ENCODE measurements around the gene RALGPS1. TPM values are rescaled to one million over a fixed set of nuclear protein-coding genes. Genes with fewer than 3 reads are reported as not detected.

RALGPS1 gene
- total and polyA plus RNA-seq, 5 donors from 2014 or later: 1.8 to 10.3 (median 3.3) TPM

DNA sequence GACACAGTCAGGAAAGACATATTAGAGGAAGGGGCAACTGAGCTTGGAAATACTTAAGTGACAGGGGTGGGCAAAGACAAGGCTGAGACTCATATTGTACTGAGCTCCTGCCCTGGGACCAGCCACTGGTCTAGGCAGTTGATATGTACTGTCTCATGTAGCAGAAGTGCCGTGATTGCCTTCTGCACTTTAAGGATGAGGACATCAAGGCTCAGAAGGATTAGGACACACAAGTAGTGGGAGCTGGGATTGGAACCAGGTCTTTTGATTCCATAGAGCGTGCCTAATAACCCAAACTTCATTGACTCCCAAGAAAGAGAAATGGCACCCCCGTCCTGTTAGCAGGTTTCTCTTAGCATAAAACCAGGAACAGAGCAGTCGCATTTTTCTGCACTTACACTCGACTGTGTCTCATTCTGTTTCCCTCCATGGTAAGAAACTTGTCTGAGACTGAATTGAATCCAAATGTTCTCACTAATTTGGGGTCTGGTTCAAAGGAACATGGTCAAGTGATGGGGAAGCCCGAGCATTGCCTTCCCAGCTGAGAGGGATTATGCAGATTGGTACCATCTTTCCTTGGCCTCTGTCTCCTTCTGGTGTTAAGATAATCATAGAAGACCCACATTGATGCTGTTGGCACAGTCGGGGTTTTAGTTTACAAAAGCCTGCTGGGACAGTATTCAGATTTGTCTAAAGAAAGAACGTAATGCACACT, 137.5 kb downstream of the RALGPS1 start:
- ATAC-seq (ENCODE audit: low read depth in 2 of 2) (no peak), DNase-seq (no peak)
- peaks cover 6 to 16% (median 7%) of the 10 kb centered on the region in 4 donors for H3K4me1 Mint-ChIP-seq
- H3K36me3 Mint-ChIP-seq: peaks cover 9% of the 10 kb centered on the region
- peaks cover 2% of the 10 kb centered on the region for H3K36me3 ChIP-seq (ENCODE audit: control insufficient read depth, insufficient read depth, low read length)
- H3K27me3 Mint-ChIP-seq: no peaks in the 10 kb centered on the region
- H3K27ac ChIP-seq (ENCODE audit: insufficient read depth, low read length, poor library complexity, severe bottlenecking): no peak overlapping the region
- no peak overlapping the region for H3K27ac Mint-ChIP-seq
- no peaks in the 10 kb centered on the region for H3K27me3 ChIP-seq (ENCODE audit: control insufficient read depth, insufficient read depth, low read length)
- H3K4me3 Mint-ChIP-seq: no peak overlapping the region
- no peaks in the 10 kb centered on the region for H3K9me3 Mint-ChIP-seq
- H3K4me3 ChIP-seq (ENCODE audit: low read depth, low read length): no peak overlapping the region
- peaks cover 7% of the 10 kb centered on the region for H3K4me1 ChIP-seq (ENCODE audit: control insufficient read depth, insufficient read depth, low read length, poor library complexity, severe bottlenecking)
- no peaks in the 10 kb centered on the region for H3K9me3 ChIP-seq (ENCODE audit: control insufficient read depth in 2 of 2, low read length in 2 of 2)

DNA sequence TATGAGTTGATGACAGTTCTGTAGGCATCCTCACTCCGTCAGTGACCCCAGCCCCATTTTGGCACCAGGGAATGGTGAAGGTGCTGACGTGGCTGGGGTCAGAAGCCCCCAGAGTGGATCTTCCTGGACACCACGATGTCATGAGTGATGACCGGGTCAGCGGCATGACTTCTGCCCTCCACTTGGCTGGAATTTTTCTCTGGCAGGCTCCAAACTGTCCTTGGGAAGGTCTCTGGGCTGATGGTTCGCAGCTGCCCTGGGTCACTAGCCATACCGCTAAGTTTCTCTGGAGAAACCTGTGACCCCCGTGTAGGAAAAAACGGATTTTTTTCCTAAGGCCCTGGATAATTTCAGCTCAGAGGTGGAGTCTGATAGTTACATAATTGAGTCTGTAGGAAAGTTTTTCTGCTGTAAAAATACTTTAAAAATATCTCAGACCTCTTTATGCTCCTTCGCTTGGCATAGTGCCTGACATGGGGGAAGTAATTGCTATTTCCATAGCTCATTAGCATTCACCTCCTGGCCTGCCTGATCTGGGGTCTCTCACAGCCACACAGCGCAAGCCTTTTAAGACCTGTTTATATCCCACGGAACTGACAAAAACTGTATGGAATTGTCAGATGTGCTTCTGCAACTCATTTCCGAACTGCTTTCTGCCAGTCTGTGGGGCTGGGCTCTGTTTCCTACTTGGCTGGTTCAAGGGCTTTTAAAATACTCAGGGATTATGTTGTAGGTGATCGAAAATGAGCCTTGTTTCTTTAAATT, 138.7 kb downstream of the RALGPS1 start:
- DNase-seq (no peak), ATAC-seq (ENCODE audit: low read depth in 2 of 2) (no peak)
- peaks cover 2% of the 10 kb centered on the region for H3K36me3 ChIP-seq (ENCODE audit: control insufficient read depth, insufficient read depth, low read length)
- Mint-ChIP-seq H3K36me3 (peaks cover 10% of the 10 kb centered on the region), H3K27me3 (no peaks in the 10 kb centered on the region), H3K4me1 (peaks cover 6 to 10% (median 7%) of the 10 kb centered on the region in 4 donors), H3K27ac (no peak overlapping the region), H3K4me3 (no peak overlapping the region), H3K9me3 (no peaks in the 10 kb centered on the region)
- H3K27me3 ChIP-seq (ENCODE audit: control insufficient read depth, insufficient read depth, low read length): no peaks in the 10 kb centered on the region
- no peak overlapping the region for H3K4me3 ChIP-seq (ENCODE audit: low read depth, low read length)
- no peak overlapping the region for H3K27ac ChIP-seq (ENCODE audit: insufficient read depth, low read length, poor library complexity, severe bottlenecking)
- H3K9me3 ChIP-seq (ENCODE audit: control insufficient read depth in 2 of 2, low read length in 2 of 2): no peaks in the 10 kb centered on the region
- peaks cover 7% of the 10 kb centered on the region for H3K4me1 ChIP-seq (ENCODE audit: control insufficient read depth, insufficient read depth, low read length, poor library complexity, severe bottlenecking)

DNA sequence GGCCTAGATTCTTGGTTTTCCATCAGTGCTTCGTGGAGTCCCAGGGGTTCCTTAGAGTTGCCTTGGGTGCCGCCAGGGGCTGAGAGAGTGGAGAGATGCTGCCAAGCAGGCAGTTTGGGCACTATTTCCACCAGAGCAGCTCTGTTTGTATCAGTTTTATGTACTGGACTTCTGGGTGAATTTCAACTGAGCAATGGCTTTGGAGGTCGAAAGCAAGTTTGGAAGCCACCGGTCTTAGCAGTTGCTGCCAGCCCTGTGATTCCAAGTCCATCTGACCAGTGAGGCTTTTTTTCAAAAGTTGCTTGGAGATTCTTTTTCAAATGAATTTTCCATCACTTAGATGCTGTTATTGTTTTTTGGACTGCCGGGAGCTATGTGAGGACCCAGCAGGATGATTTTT, 139.4 kb downstream of the RALGPS1 start:
- H3K36me3 Mint-ChIP-seq: peaks cover 10% of the 10 kb centered on the region
- H3K9me3 Mint-ChIP-seq: no peaks in the 10 kb centered on the region
- Histone ChIP-seq H3K27ac (ENCODE audit: insufficient read depth, low read length, poor library complexity, severe bottlenecking) (no peak overlapping the region), H3K9me3 (ENCODE audit: control insufficient read depth in 2 of 2, low read length in 2 of 2) (no peaks in the 10 kb centered on the region), H3K4me3 (ENCODE audit: low read depth, low read length) (no peak overlapping the region), H3K4me1 (ENCODE audit: control insufficient read depth, insufficient read depth, low read length, poor library complexity, severe bottlenecking) (peaks cover 2% of the 10 kb centered on the region), H3K36me3 (ENCODE audit: control insufficient read depth, insufficient read depth, low read length) (peaks cover 2% of the 10 kb centered on the region), H3K27me3 (ENCODE audit: control insufficient read depth, insufficient read depth, low read length) (no peaks in the 10 kb centered on the region)
- DNase-seq (no peak), ATAC-seq (ENCODE audit: low read depth in 2 of 2) (no peak)
- H3K27me3 Mint-ChIP-seq: no peaks in the 10 kb centered on the region
- peaks cover 3 to 5% (median 4%) of the 10 kb centered on the region in 4 donors for H3K4me1 Mint-ChIP-seq
- H3K4me3 Mint-ChIP-seq: no peak overlapping the region
- no peak overlapping the region for H3K27ac Mint-ChIP-seq

- Mint-ChIP-seq H3K4me1 (peaks cover 0 to 2% (median 0%) of the 10 kb centered on the region in 4 donors), H3K4me3 (no peak overlapping the region), H3K27me3 (no peaks in the 10 kb centered on the region), H3K36me3 (peaks cover 10% of the 10 kb centered on the region), H3K9me3 (no peaks in the 10 kb centered on the region), H3K27ac (no peak overlapping the region)
- Histone ChIP-seq H3K4me3 (ENCODE audit: low read depth, low read length) (no peak overlapping the region), H3K9me3 (ENCODE audit: control insufficient read depth in 2 of 2, low read length in 2 of 2) (no peaks in the 10 kb centered on the region), H3K27me3 (ENCODE audit: control insufficient read depth, insufficient read depth, low read length) (no peaks in the 10 kb centered on the region), H3K27ac (ENCODE audit: insufficient read depth, low read length, poor library complexity, severe bottlenecking) (no peak overlapping the region), H3K36me3 (ENCODE audit: control insufficient read depth, insufficient read depth, low read length) (peaks cover 2% of the 10 kb centered on the region), H3K4me1 (ENCODE audit: control insufficient read depth, insufficient read depth, low read length, poor library complexity, severe bottlenecking) (no peaks in the 10 kb centered on the region)
- DNase-seq: no peak
- no peak for ATAC-seq (ENCODE audit: low read depth in 2 of 2)
These were observed 141.3 kb downstream of the RALGPS1 start for GRCh38 chr9:127055745-127056402.

DNA sequence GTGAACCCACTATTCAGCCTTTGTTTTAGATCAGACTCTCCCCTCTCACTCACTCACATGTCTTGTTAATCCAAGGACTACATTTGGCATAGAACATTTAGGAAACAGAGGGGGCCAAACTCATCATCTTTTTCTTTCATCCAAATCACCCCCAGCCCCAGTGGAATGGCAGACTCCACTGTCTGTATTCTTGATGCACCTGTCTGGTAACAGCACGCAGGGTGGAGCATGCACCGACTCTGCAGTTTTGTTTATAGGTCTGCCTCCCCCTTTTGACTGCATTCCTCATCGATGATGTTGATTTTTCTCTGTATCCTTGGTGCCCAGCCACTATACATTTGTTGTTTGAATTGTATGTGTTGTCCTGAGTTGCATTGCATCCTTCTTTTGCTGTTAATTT, 141.9 kb downstream of the RALGPS1 start:
- no peak for ATAC-seq (ENCODE audit: low read depth in 2 of 2)
- no peak overlapping the region for H3K27ac ChIP-seq (ENCODE audit: insufficient read depth, low read length, poor library complexity, severe bottlenecking)
- no peak for DNase-seq
- no peak overlapping the region for H3K4me3 Mint-ChIP-seq
- H3K4me3 ChIP-seq (ENCODE audit: low read depth, low read length): no peak overlapping the region
- H3K4me1 Mint-ChIP-seq: peaks cover 0 to 2% (median 0%) of the 10 kb centered on the region in 4 donors
- H3K27me3 Mint-ChIP-seq: no peaks in the 10 kb centered on the region
- H3K9me3 Mint-ChIP-seq: no peaks in the 10 kb centered on the region
- peaks cover 2% of the 10 kb centered on the region for H3K36me3 ChIP-seq (ENCODE audit: control insufficient read depth, insufficient read depth, low read length)
- no peak overlapping the region for H3K27ac Mint-ChIP-seq
- H3K36me3 Mint-ChIP-seq: peaks cover 12% of the 10 kb centered on the region
- H3K27me3 ChIP-seq (ENCODE audit: control insufficient read depth, insufficient read depth, low read length): no peaks in the 10 kb centered on the region
- H3K4me1 ChIP-seq (ENCODE audit: control insufficient read depth, insufficient read depth, low read length, poor library complexity, severe bottlenecking): no peaks in the 10 kb centered on the region
- H3K9me3 ChIP-seq (ENCODE audit: control insufficient read depth in 2 of 2, low read length in 2 of 2): no peaks in the 10 kb centered on the region

GRCh38 chr9:127058011-127058644, 143.5 kb downstream of the RALGPS1 start:
- no peaks in the 10 kb centered on the region for H3K9me3 ChIP-seq (ENCODE audit: control insufficient read depth in 2 of 2, low read length in 2 of 2)
- Mint-ChIP-seq H3K9me3 (no peaks in the 10 kb centered on the region), H3K36me3 (peaks cover 15% of the 10 kb centered on the region), H3K27ac (peak overlapping the region in 2 of 3 donors; percentile 3 to 33), H3K4me3 (no peak overlapping the region), H3K4me1 (peaks cover 0 to 2% (median 0%) of the 10 kb centered on the region in 4 donors), H3K27me3 (no peaks in the 10 kb centered on the region)
- no peak for DNase-seq
- H3K27ac ChIP-seq (ENCODE audit: insufficient read depth, low read length, poor library complexity, severe bottlenecking): no peak overlapping the region
- peaks cover 2% of the 10 kb centered on the region for H3K36me3 ChIP-seq (ENCODE audit: control insufficient read depth, insufficient read depth, low read length)
- ATAC-seq (ENCODE audit: low read depth in 2 of 2): no peak
- no peak overlapping the region for H3K4me3 ChIP-seq (ENCODE audit: low read depth, low read length)
- H3K27me3 ChIP-seq (ENCODE audit: control insufficient read depth, insufficient read depth, low read length): no peaks in the 10 kb centered on the region
- no peaks in the 10 kb centered on the region for H3K4me1 ChIP-seq (ENCODE audit: control insufficient read depth, insufficient read depth, low read length, poor library complexity, severe bottlenecking)

- no peak overlapping the region for H3K27ac ChIP-seq (ENCODE audit: insufficient read depth, low read length, poor library complexity, severe bottlenecking)
- H3K36me3 ChIP-seq (ENCODE audit: control insufficient read depth, insufficient read depth, low read length): no peaks in the 10 kb centered on the region
- no peak overlapping the region for H3K4me3 ChIP-seq (ENCODE audit: low read depth, low read length)
- ATAC-seq (ENCODE audit: low read depth in 2 of 2): no peak
- Mint-ChIP-seq H3K36me3 (peaks cover 14% of the 10 kb centered on the region), H3K4me3 (no peak overlapping the region), H3K27me3 (no peaks in the 10 kb centered on the region), H3K9me3 (no peaks in the 10 kb centered on the region), H3K4me1 (peaks cover 0 to 2% (median 0%) of the 10 kb centered on the region in 4 donors), H3K27ac (peak overlapping the region in 2 of 3 donors; percentile 3 to 33)
- H3K9me3 ChIP-seq (ENCODE audit: control insufficient read depth in 2 of 2, low read length in 2 of 2): no peaks in the 10 kb centered on the region
- no peaks in the 10 kb centered on the region for H3K27me3 ChIP-seq (ENCODE audit: control insufficient read depth, insufficient read depth, low read length)
- DNase-seq: no peak
- H3K4me1 ChIP-seq (ENCODE audit: control insufficient read depth, insufficient read depth, low read length, poor library complexity, severe bottlenecking): no peaks in the 10 kb centered on the region
These were observed 144.1 kb downstream of the RALGPS1 start for GRCh38 chr9:127058645-127059021.

Measured in CD4-positive, CD25-positive, alpha-beta regulatory T cell (primary cell).